Measurements from ENCODE around the gene DNAH3.
A peak's percentile ranks its signal among the peaks of the same experiment; 100 is the strongest.
"Not testable (repeated sequence)": the region's sequence is repeated elsewhere in the genome, so short reads cannot be mapped to it uniquely, and the experiment has no call there.

DNAH3 gene

GRCh38 chr16:20995711-20996110 is 154.9 kb downstream of the DNAH3 start:
- no peak for ATAC-seq

GRCh38 chr16:20989496-20990070 is 161.1 kb downstream of the DNAH3 start:
- ATAC-seq: not testable (repeated sequence)

DNA sequence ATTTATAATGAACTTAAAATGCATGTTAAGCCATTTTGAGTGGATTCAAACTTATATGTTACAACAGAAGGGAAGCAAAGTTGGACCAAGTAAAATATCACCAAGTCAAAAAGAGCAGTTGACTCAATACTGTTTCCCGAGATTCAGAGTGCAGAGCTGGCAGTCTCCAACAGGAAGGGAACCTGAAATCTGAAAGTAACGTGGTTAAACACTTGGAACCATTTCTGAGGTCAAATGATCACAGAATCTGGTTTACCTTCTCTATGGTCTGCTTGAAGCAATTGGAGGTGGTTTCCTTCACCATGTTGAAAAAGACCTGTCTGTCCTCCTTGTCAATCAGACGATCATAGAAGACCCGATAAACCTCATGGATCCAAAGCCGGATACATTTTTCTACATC is 163.6 kb downstream of the DNAH3 start:
- ATAC-seq: no peak

- ATAC-seq: no peak
Observed at GRCh38 chr16:20984019-20984418, 166.6 kb downstream of the DNAH3 start.

- ATAC-seq: no peak
Observed at GRCh38 chr16:20976576-20976975, 174.1 kb downstream of the DNAH3 start.

GRCh38 chr16:20973201-20973600 is 177.4 kb downstream of the DNAH3 start:
- not testable (repeated sequence) for ATAC-seq

DNA sequence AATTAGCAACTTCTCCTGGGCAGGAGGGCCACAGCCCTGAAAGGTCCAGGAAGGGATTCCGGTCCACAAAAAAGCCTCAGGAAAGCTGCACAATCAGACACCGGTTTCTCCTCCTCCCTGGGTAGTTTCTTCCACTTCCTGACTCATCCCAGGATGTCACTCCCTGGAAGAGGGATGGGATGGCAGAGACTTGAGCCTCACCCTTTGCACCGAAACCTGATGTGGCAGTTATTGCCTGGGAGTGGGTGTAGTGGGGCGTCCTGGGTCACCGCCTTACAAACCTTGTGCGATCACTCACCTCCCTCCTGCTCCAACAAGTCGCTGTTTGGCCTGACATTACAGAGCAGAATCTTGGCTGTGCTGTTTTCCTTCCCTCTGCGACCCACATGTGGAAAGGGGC is 179.2 kb downstream of the DNAH3 start:
- ATAC-seq: no peak

DNA sequence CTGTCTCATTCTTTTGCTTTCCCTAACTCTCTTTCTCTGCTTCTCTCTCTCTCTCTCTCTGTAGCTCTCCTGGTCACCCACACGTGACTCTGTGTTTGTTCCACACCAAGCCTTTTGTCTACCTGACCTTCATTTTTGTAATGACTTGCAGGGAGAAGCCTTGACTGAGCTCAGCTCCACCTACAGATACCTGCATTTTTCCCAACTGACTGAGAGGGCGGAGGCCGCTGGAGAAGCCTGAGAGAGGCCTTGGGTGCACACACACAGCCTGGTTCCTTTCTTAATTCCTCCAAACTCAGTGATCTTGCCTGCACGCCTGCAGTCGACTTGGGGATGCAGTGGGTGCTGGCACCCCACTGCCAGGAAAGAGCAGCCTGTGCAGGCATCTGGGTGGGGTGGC is 181.3 kb downstream of the DNAH3 start:
- no peak for ATAC-seq

DNA sequence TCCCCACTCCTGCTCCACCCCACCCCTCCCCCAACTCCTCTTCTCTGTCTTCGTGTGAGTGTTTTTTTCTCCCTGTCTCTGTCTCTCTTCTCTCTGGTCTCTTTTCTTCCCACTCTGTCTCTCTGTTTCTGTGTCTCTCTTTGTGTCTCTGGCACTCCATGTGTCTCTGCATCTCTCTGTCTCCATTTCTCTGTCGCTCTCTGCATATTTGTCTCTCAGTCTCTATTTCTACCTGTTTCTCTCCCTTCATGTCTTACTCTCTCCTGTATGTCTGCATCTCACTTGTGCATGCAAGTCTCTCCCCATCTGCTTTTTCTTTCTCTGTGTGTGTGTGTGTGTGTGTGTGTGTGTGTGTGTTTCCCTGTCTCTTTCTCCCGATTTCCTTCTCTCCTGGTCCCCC is 181.9 kb downstream of the DNAH3 start:
- ATAC-seq: no peak

DNA sequence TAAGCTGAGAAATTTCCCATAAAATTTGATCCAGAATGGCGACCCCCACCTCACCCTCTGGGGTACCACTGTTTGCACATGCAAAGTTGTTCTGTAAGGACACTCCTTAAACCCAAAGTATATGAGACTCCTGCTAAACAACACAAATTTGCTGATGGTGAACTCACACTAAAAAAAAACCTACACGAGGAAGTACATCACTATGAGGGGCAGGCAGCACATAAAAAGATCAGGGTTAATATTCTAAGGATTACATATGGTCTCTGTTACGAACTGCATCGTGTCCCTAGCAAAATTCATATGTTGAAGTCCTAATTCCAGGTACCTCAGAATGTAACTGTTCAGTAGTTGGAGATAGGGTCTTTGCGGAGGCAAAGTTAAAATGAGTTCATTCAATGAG is 189.7 kb downstream of the DNAH3 start:
- ATAC-seq: no peak

GRCh38 chr16:20957153-20957552 is 193.5 kb downstream of the DNAH3 start:
- no peak for ATAC-seq

DNA sequence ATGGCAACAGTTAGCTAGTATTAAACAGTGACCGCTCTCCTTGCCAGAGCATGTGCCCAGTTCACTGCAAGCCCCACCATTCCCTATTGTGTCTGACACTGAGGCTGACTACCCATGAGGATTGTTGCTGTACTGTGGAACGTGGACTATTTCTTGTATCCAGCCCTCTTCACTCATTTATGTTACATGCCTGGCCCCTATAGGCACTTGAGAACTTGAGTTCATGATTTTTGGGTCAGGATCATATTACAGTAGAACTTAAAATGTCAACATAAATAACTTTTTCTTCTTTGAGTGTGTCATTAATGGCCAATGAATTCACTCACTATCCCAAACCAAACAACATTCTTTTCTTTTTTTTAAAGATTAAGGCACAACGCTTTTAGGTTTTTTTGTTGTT is 194.3 kb downstream of the DNAH3 start:
- ATAC-seq: no peak

GRCh38 chr16:20954574-20954973 is 196.1 kb downstream of the DNAH3 start:
- ATAC-seq: no peak

DNA sequence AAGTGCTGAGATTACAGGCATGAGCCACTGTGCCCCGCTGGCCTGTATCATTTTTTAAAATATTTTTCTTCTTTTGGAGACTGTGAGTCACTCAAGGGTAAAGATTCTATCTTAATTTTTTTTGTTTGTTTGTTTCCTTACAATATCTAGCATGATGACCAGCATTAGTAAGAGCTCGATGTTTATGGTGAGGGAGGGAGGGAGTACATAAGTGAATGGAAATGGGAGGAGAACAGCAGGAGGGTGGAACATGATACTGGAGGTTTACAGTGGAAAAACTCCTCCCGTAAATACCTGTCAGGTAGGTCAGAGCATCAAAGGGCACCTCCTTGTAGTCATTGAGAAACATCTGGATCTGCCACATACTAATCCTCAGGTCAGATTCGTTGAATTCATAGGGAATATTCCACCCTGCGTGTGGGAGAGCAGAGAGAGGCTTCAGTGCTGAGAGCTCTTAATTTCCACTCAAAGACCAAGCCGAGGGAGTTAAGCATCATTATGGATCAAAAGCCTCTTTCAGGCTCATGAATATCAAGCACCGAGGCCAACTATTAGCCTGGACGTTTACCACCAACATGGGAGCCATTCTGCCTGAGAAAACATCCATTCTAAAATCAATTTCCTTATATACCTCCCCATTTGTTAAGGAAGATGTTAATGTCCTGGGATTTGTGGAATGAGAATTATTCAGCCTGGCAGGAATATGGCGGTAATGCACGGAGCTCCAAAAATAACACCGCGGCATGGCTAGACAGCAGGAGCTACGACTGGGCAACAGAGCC is 198.3 kb downstream of the DNAH3 start:
- ATAC-seq: no peak

GRCh38 chr16:20950294-20950693 is 200.4 kb downstream of the DNAH3 start:
- ATAC-seq: no peak

- no peak for ATAC-seq
Observed at GRCh38 chr16:20949660-20950059, 201.0 kb downstream of the DNAH3 start.

GRCh38 chr16:20948444-20948843 is 202.2 kb downstream of the DNAH3 start:
- no peak for ATAC-seq

DNA sequence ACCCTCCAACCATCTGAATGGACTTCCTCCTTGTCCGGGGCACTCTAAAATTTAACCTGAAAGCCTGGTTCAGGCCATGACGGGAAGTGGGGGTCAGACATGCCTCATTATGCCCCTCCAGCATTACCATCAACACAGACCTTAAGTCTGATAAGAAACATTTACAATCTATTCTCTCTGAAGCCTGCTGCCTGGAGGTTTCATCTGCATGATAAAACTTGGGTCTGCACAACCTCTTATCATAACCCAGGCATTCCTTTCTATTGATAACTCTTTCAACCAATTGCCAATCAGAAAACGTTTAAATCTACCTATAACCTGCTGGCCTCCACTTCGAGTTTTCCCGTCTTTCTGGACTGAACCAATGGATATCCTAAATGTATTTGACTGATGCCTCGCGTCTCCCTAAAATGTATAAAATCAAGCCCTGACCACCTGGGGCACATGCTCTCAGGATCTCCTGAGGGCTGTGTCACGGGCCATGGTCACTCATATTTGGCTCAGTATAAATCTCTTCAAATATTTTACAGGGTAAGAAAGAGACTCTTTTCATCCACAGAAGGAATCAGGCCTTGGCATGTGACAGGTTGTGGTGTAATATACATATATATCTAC is 204.5 kb downstream of the DNAH3 start:
- no peak for ATAC-seq

GRCh38 chr16:20945575-20945875 is 205.1 kb downstream of the DNAH3 start:
- not testable (repeated sequence) for ATAC-seq

DNA sequence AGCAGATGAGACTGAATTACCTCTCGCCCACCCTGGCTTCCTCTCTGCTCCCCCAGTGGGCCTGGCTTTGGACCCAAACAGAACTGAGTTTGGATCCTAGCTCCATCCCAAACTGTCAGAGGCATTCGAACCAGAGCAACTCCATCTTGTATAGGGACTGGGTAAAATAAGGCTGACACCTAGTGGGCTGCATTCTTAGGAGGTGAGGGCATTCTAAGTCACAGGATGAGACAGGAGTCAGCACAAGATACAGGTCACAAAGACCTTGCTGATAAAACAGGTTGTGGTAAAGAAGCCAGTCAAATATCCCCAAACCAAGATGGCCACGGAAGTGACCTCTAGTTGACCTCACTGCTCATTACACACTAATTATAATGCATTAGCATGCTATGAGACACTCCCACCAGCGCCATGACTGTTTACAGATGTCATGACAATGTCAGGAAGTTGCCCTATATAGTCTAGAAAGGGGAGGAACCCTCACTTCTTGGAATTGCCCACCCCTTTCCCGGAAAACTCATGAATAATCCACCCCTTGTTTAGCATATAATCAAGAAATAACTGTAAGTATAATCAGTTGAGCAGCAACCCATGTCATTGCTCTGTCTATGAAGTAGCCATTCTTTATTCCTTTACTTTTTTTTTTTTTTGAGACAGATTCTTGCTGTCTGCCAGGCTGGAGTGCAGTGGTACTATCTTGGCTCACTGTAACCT is 205.6 kb downstream of the DNAH3 start:
- ATAC-seq: peak; percentile 82 to 92

GRCh38 chr16:20942256-20942655 is 208.4 kb downstream of the DNAH3 start:
- ATAC-seq: no peak

DNA sequence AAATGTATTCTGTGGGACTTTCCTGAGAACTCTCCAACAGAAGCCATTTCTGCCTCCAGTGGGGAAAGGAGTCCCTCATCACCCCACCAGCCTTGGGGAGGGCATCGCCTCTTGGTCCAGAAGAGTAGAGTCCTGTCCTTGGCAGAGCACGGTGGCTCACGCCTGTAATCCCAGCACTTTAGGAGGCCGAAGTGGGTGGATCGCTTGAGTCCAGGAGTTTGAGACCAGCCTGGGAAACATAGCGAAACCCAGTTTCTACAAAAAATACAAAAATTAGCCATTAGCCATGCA is 209.1 kb downstream of the DNAH3 start:
- no peak for ATAC-seq

- ATAC-seq: no peak
Observed at GRCh38 chr16:20940871-20941635, 209.6 kb downstream of the DNAH3 start.

Measured in activated CD4-positive, CD25-positive, alpha-beta regulatory T cell treated with anti-CD3 and anti-CD28 coated beads, Interleukin-2, amount 50 U/mL, for 24 hours (primary cell).